Measurements from ENCODE around the gene PCGF2. TPM values are rescaled to one million over a fixed set of nuclear protein-coding genes. Genes with fewer than 3 reads are reported as not detected.

PCGF2 gene
- total RNA-seq, 6 donors from 2014 or later: 14.6 to 51.7 (median 31.9) TPM

DNA sequence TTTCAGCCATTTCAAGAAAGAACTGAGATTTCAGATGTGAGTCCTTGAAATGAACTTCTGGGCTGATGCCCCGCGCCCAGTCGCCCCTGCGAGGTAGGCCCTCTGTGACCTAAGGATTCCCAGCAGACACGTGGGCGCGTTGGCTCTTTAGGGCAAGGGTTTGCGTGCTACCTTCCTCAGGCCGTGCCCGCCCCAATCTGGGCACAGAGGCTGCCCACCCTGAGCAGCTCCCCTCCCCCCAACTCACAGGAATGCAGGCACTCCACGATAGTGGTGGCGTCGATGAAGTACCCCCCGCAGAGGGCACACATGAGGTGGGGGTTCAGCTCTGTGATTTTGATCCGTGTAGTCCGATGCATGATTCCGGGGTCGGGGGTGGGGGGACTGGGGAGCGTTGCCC lies 8.1 kb downstream of the PCGF2 start:
- Histone ChIP-seq H3K9me3 (no peaks in the 10 kb centered on the region), H3K4me3 (no peak overlapping the region), H3K27me3 (no peaks in the 10 kb centered on the region), H3K36me3 (peaks cover 3 to 49% (median 38%) of the 10 kb centered on the region in 4 donors), H3K4me1 (peaks cover 34 to 38% (median 37%) of the 10 kb centered on the region in 4 donors), H3K27ac (no peak overlapping the region)
- DNase-seq: no peak
- TF ChIP-seq POLR2A (IDR thresholded peaks at IDR 0.05) (no peak), EP300 (IDR thresholded peaks at IDR 0.05) (no peak), POLR2AphosphoS5 (IDR thresholded peaks at IDR 0.05) (no peak)
- TF ChIP-seq, protein P1, sequence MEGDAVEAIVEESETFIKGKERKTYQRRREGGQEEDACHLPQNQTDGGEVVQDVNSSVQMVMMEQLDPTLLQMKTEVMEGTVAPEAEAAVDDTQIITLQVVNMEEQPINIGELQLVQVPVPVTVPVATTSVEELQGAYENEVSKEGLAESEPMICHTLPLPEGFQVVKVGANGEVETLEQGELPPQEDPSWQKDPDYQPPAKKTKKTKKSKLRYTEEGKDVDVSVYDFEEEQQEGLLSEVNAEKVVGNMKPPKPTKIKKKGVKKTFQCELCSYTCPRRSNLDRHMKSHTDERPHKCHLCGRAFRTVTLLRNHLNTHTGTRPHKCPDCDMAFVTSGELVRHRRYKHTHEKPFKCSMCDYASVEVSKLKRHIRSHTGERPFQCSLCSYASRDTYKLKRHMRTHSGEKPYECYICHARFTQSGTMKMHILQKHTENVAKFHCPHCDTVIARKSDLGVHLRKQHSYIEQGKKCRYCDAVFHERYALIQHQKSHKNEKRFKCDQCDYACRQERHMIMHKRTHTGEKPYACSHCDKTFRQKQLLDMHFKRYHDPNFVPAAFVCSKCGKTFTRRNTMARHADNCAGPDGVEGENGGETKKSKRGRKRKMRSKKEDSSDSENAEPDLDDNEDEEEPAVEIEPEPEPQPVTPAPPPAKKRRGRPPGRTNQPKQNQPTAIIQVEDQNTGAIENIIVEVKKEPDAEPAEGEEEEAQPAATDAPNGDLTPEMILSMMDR (IDR thresholded peaks at IDR 0.05): no peak
- no peak for ATAC-seq (ENCODE audit: low FRiP score in 2 of 2)
- WGBS, 2 donors: 67 to 77% methylated on average over 3 to 19 of the region's 19 CpGs

DNA sequence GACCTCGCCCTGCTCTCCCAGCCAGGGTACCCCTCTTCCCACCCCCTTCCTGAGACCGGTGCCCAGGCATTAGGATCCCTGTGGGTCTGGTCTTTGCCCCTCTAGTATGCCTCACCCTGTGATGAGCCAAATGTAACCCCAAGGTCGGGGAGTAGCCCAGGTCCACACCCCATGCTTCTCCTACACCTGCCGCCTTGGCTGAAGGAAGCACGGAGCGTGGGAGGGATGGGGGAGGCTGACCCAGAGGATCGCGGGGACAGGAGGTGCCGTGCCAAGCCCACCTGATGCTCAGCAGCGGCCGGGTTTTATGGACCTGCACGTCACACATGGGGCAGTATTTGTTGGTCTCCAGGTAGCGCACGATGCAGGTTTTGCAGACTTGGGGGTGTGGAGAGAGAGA lies 8.8 kb downstream of the PCGF2 start:
- no peaks in the 10 kb centered on the region for H3K9me3 ChIP-seq
- H3K36me3 ChIP-seq: peaks cover 3 to 53% (median 39%) of the 10 kb centered on the region in 4 donors
- H3K27me3 ChIP-seq: no peaks in the 10 kb centered on the region
- 89 to 93% methylated on average over 14 of the region's 14 CpGs for WGBS, 2 donors
- no peak overlapping the region for H3K4me3 ChIP-seq
- ATAC-seq (ENCODE audit: low FRiP score in 2 of 2) (no peak), DNase-seq (no peak)
- no peak overlapping the region for H3K27ac ChIP-seq
- no peak for TF ChIP-seq POLR2AphosphoS5 (IDR thresholded peaks at IDR 0.05)
- TF ChIP-seq EP300 (IDR thresholded peaks at IDR 0.05): no peak
- TF ChIP-seq, protein P1 (IDR thresholded peaks at IDR 0.05): no peak
- no peak for TF ChIP-seq POLR2A (IDR thresholded peaks at IDR 0.05)
- H3K4me1 ChIP-seq: peaks cover 31 to 38% (median 36%) of the 10 kb centered on the region in 4 donors

DNA sequence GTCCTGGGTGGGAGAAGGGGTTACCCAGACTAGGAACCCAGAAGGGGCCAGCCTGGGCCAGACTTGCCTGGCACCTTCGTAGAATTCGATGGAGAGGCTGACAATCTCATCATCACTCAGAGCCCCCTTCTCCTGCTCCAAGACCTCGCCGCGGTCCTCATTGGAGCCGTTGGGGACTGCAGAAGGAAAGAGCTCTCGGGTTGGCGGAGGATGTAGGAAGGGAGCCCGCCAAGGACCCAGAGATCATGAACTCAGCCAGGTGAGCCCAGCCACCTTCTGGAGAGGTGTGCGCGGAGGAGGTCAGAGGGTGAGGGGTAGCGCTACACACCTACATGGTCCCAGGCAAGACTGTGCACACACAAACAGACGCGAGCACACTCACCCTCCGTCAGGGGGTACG lies 9.4 kb downstream of the PCGF2 start:
- Histone ChIP-seq H3K36me3 (peaks cover 3 to 56% (median 42%) of the 10 kb centered on the region in 4 donors), H3K9me3 (no peaks in the 10 kb centered on the region), H3K4me1 (peaks cover 26 to 36% (median 30%) of the 10 kb centered on the region in 4 donors), H3K27me3 (no peaks in the 10 kb centered on the region), H3K27ac (no peak overlapping the region), H3K4me3 (no peak overlapping the region)
- WGBS, 2 donors: 91 to 94% methylated on average over 16 of the region's 16 CpGs
- ATAC-seq (ENCODE audit: low FRiP score in 2 of 2): no peak
- DNase-seq: no peak
- no peak for TF ChIP-seq POLR2A (IDR thresholded peaks at IDR 0.05)
- TF ChIP-seq EP300 (IDR thresholded peaks at IDR 0.05): no peak
- TF ChIP-seq, protein P1 (IDR thresholded peaks at IDR 0.05): no peak
- TF ChIP-seq POLR2AphosphoS5 (IDR thresholded peaks at IDR 0.05): no peak

DNA sequence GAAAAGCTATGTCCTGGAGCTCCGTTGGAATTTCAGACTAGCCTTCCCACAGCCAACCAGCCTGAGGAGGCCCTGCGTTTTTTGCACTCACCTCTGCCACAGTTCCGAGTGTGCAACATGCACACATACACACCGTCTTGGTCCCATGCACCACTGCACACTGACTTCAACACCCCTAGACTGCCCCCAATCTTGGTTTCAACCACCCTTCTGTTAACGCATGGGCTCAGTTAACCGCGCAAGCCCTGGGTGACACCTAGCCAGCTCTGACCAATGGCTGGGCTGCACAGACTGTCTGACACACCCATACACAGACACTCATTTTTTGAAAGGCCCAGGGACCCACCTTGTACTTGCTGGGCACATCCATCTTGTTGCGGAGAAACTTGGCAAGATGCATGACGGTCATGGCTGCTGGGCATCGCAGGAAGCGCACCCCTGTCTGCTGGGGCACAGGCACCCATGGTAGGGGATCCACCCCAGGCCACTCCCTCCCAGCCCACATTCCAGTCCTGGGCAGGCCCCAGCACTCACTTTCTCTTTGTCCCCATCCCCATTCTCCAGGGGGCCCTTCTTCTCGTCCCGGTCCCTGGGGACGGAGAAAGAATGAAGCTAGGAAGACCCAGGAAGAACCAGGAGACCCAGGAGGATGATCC lies 10.0 kb downstream of the PCGF2 start:
- DNase-seq (no peak), ATAC-seq (ENCODE audit: low FRiP score in 2 of 2) (no peak)
- TF ChIP-seq, protein P1 (IDR thresholded peaks at IDR 0.05): no peak
- TF ChIP-seq POLR2AphosphoS5 (IDR thresholded peaks at IDR 0.05): no peak
- TF ChIP-seq EP300 (IDR thresholded peaks at IDR 0.05): no peak
- TF ChIP-seq POLR2A (IDR thresholded peaks at IDR 0.05): no peak
- H3K27ac ChIP-seq: no peak overlapping the region
- no peaks in the 10 kb centered on the region for H3K27me3 ChIP-seq
- H3K9me3 ChIP-seq: no peaks in the 10 kb centered on the region
- H3K36me3 ChIP-seq: peaks cover 3 to 60% (median 47%) of the 10 kb centered on the region in 4 donors
- no peak overlapping the region for H3K4me3 ChIP-seq
- peaks cover 23 to 36% (median 25%) of the 10 kb centered on the region in 4 donors for H3K4me1 ChIP-seq
- WGBS, 2 donors: 88 to 92% methylated on average over 11 to 14 of the region's 14 CpGs
